H54 (cell line): Measurements from ENCODE around the gene GNRHR.
"Not testable (repeated sequence)": the region's sequence is repeated elsewhere in the genome, so short reads cannot be mapped to it uniquely, and the experiment has no call there.

Source experiments
- DNase-seq: peaks from one replicate; pipeline ENCODE4 v3.0.0; 2011; ENCODE audit warnings: low spot score, mixed read lengths; ENCODE audit not compliant: insufficient read length
- FAIRE-seq: peaks from 3 replicates; lab custom pipeline; 2011; peaks lifted over from hg19 to GRCh38; lab: Jason Lieb, UNC
- POLR2A ChIP-seq: IDR thresholded peaks from 2 replicates; pipeline ENCODE4 v1.6.1; 2011; ENCODE audit warnings: low read depth, mild to moderate bottlenecking, low read length

GNRHR gene

GRCh38 chr4:67749286-67749685 lies 4.9 kb downstream of the GNRHR start:
- DNase-seq: no peak
- TF ChIP-seq POLR2A: no peak
- FAIRE-seq: no peak

- DNase-seq (no peak), FAIRE-seq (no peak)
- TF ChIP-seq POLR2A: no peak
Measured at GRCh38 chr4:67746797-67747495, 7.2 kb downstream of the GNRHR start.

- FAIRE-seq (peak; percentile 33), DNase-seq (no peak)
- no peak for TF ChIP-seq POLR2A
Measured at GRCh38 chr4:67744561-67745283, 9.5 kb downstream of the GNRHR start.

- no peak for TF ChIP-seq POLR2A
- FAIRE-seq (no peak), DNase-seq (no peak)
Measured at GRCh38 chr4:67743194-67743593, 11.0 kb downstream of the GNRHR start.

GRCh38 chr4:67736262-67736661 lies 17.9 kb downstream of the GNRHR start:
- DNase-seq (no peak), FAIRE-seq (no peak)
- no peak for TF ChIP-seq POLR2A

GRCh38 chr4:67735325-67735724 lies 18.9 kb downstream of the GNRHR start:
- DNase-seq (no peak), FAIRE-seq (no peak)
- TF ChIP-seq POLR2A: no peak

GRCh38 chr4:67730511-67730910 lies 23.7 kb downstream of the GNRHR start:
- not testable (repeated sequence) for FAIRE-seq, DNase-seq

- peak; percentile 41 for FAIRE-seq
- no peak for DNase-seq
- TF ChIP-seq POLR2A: no peak
Measured at GRCh38 chr4:67727124-67727850, 26.9 kb downstream of the GNRHR start.

- no peak for TF ChIP-seq POLR2A
- FAIRE-seq: no peak
- no peak for DNase-seq
Measured at GRCh38 chr4:67725981-67726380, 28.2 kb downstream of the GNRHR start.

- no peak for DNase-seq
- no peak for TF ChIP-seq POLR2A
- FAIRE-seq: no peak
Measured at GRCh38 chr4:67725132-67725531, 29.1 kb downstream of the GNRHR start.

GRCh38 chr4:67723949-67724348 lies 30.2 kb downstream of the GNRHR start:
- FAIRE-seq (no peak), DNase-seq (no peak)
- TF ChIP-seq POLR2A: no peak

GRCh38 chr4:67723341-67723740 lies 30.8 kb downstream of the GNRHR start:
- no peak for DNase-seq
- FAIRE-seq: no peak
- TF ChIP-seq POLR2A: no peak

- peak; percentile 23 for FAIRE-seq
- no peak for DNase-seq
- no peak for TF ChIP-seq POLR2A
Measured at GRCh38 chr4:67721770-67722597, 32.2 kb downstream of the GNRHR start.
